T follicular helper cell (primary cell): ENCODE results near the gene USF2.

Experiments
- DNase-seq: peaks from one replicate; pipeline ENCODE4 v3.0.0-alpha.2; 2020; ENCODE audit warnings: low read depth

Gene USF2

GRCh38 chr19:35246466-35247092 lies 22.2 kb upstream of the USF2 start:
- no peak for DNase-seq

DNA sequence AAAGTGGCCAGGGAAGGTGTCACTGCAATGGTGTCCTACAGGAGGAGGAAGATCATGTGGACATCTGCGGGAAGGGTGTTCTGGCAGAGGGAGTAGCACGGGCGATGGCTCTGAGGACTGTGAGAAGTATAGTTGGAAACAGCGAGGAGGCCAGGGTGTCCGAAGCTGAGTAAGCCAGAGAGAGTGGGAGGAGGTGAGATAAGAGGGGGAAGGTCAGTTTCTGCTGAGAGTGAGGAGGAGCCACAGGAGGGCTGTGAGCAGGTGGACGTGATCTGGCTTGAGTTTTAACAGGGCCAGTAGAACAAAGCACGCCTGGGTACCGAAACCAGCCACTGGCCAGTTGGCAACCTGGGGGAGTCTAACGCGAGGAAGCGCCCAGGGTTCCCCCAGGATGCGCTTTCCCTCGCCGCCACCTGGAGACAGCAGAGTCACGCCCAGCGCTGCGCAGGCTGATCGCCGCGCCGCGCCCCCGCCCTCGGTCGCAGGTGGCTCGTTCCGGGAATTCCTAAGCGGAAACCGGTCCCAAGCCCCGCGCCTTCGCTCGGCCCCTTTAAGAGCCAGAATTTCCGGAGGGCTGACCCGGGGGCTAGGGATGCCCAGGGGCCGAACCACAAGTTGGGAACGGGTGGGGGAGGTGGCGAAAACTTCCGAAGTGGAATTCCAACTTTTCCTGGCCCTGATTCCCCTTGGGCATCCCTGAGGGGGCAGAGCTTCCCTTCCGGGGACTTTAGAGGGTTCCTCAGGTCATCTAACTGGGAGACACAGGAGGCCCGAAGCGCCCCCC lies 21.0 kb upstream of the USF2 start:
- no peak for DNase-seq

DNA sequence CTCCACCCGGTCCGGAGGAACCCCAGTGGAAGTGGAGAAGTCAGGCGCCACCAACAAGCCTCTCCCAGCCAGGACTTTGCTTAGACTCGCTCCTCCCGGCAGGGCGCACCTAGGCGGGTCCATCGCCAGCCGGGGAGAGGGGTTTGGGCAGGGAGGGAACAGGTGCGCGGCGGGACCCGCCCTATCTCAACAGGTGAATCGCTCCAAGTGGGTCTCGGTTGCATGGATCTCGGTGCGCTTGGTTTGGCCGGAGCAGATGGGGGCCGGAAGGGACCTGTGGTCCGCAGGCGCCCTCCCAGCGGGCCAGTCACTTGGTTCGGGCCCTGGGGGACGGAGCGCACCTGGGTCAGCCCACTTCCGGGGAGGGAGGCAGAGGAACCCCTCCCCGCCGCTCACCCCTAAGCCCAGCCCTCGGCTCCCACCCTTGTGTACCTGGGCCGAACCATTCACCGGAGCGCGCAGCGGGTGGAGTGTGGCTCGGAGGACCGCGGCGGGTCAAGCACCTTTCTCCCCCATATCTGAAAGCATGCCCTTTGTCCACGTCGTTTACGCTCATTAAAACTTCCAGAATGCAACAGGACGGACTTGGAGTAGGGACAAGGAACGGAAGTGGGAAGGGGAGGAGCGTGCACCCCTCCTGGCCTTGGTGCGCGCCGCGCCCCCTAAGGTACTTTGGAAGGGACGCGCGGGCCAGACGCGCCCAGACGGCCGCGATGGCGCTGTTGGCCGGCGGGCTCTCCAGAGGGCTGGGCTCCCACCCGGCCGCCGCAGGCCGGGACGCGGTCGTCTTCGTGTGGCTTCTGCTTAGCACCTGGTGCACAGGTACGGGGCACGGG lies 20.2 kb upstream of the USF2 start, which contains the start of gene LSR:
TSS of gene LSR (plus strand) at position 693 of the 836 bp plus-strand sequence. CDS start at position 714, 21 bp downstream.
- peak; percentile 54 for DNase-seq

- DNase-seq = no peak
These were observed 19.5 kb upstream of the USF2 start for GRCh38 chr19:35249146-35249847.

GRCh38 chr19:35249848-35250711 lies 18.7 kb upstream of the USF2 start:
- DNase-seq = no peak

DNA sequence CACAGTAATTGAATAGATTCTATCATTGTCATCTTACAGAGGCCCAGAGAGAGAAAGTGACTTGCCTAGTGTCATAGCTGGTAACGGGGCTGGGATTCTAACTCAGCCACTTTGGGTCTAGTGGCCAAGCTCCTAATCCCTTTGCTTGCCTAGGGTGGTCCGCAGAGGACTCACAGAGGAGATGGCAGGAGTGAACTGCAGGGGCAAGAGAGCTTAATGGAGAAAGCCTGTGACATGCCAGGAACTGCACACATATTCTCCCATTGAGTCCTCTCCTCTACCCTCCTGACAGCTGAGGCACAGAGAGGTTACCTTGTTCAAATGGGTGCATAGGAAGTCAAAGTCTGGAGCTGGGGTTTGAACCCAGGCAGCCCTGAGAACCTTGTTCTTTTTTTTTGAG lies 17.3 kb upstream of the USF2 start:
- DNase-seq = no peak

- DNase-seq = no peak
These were observed 15.2 kb upstream of the USF2 start for GRCh38 chr19:35253316-35254286.

DNA sequence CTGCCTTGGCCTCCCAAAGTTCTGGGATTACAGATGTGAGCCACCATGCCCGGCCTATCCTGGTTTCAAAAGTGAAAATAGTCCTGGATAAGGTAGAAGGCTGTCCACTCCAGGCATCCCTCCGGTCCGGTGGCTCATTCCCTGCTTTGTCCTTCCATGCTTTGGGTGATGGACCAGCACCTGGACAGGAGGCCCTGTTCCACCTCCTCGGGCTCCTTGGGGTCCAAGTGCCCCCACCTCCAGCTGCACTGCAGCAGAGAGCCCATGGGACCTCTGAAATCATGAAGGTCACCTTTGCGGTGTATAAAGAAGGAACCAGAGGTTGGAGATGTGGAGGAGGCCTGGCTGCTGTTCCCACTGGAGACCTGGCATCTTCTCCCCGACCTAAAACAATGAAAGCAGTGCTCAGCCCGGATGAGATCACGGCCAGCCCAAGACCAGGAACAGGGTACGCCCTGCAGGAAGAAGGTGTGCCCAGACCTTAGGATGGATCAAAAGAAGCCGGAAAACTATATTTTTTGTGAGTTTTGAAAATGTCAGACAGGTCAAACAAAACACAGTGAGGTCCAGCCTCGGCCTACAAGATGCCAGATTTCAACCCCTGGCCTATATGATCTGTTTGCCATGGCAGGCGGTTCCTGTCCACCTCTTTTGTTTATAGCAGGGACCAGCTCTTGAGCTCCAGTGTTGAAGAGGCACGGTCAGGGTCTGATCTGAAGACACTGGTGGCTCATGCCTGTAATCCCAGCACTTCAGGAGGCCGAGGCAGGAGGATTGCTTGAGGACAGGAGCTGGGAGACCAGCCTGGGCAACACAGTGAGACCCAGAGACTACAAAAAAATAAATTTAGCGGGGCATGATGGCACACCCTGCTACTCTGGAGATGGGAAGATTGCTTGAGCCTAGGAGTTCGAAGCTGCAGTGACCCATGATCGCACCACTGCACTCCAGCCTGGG lies 14.1 kb upstream of the USF2 start:
- no peak for DNase-seq

- no peak for DNase-seq
These were observed 12.2 kb upstream of the USF2 start for GRCh38 chr19:35256566-35256965.

DNA sequence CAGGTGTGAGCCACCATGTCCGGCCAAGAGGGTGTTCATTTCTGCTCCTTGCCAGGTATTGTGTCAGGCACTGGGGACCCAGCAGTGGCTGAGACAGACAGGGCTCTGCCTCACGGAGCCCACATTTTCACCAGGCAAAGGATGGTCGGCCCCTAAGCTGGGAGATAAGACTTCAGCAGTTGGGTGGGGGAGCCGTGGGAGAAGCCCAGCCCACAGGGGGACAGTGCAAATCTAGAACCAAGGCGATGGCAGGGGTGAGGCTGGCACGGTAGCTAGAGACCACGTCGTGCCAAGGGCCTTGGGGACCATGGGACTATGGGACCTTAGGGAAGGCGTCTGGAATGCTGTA lies 11.7 kb upstream of the USF2 start:
- DNase-seq = no peak

- no peak for DNase-seq
These were observed 8.0 kb upstream of the USF2 start for GRCh38 chr19:35260694-35261304.

GRCh38 chr19:35261356-35262100 lies 7.2 kb upstream of the USF2 start:
- DNase-seq = no peak

DNA sequence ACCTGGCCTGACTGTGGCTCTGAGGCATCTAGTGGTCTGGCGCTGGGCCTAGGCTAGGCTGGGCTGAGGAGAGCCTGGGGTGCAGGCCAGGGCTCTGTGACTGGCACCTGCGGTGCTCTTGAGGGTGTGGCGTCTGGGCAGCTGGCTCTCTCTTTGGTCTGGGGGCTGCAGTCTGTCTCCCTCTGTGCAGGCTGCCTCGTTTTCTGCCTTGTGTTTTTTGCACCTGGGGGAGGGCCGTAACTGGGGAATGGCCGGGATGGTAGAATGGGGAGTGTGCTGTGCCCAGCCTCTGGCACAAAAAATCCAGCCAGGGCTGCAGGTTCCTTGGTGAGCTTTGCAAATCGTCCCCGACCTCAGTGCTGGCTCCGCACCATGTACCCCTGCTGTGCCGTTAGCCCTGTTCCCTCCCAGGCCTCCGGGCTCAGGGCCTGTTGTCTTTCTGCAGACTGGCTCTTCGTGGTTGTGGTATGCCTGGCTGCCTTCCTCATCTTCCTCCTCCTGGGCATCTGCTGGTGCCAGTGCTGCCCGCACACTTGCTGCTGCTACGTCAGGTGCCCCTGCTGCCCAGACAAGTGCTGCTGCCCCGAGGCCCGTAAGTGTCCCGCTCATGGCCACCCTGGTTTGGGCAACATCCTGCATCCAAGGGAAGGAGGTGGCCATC lies 6.5 kb upstream of the USF2 start:
- no peak for DNase-seq

- DNase-seq = no peak
These were observed 4.3 kb upstream of the USF2 start for GRCh38 chr19:35264268-35265125.

- no peak for DNase-seq
These were observed 3.4 kb upstream of the USF2 start for GRCh38 chr19:35265126-35265899.
